Thyroid gland (tissue), 4 donors: ENCODE results near the gene MXI1.

Experiments
- POLR2A ChIP-seq, 2 donors: fragments of 450-650 bp; IDR thresholded peaks; one replicate each; pipeline ENCODE4 v1.6.1; 2017; ENCODE audit warnings: antibody characterized with exemption in 2 of 2, mild to moderate bottlenecking in 2 of 2, moderate library complexity in 1 of 2
- TF ChIP-seq, protein P1 (sequence below), 6 experiments: fragments of 200-600 bp in 3 of 6; fragments of 450-650 bp in 3 of 6; sonication (generic) in 3 of 6; IDR thresholded peaks; one replicate each; pipeline ENCODE4 v1.5.1; 2016 to 2019; ENCODE audit warnings: antibody characterized with exemption in 6 of 6, mild to moderate bottlenecking in 2 of 6, inconsistent platforms in 1 of 6, moderate library complexity in 1 of 6

DNA sequence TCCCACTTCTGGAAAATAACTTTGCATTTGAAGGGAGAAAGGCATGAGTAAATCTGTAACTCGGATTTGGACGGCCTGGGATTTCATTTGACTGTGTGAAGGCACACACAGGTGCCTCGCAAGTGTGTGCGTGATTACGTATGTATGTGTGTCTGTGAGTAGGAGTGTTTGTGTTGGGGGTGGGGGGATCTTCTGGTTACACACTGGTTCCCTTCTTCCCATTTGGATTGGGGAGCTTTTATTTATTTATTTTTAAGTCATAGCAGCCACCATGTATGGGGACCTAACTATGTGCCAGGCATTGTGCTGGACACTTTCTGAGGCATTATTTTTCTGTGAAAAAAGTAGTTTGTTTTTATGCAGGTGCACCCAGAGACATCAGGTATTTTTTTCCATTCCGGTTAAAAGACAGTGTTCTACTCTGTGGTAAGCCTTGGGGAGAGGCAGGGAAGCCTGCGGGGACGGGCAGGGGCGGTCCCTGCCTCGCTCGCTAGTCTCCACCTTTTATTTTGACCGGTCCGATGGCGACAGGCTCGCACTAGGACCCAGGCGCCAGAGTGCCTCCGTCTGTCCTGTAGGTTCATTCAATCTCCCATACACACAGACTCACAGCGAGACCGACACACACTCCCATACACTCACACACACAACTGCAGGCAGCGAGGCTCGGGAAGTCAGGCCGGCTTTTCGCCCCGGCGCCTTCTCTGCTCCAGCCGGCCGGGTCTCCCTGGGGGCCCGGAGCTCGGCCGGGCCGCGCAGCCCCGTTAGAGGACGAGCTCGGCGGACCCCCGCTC lies at the start of gene MXI1:
- TF ChIP-seq, protein P1, sequence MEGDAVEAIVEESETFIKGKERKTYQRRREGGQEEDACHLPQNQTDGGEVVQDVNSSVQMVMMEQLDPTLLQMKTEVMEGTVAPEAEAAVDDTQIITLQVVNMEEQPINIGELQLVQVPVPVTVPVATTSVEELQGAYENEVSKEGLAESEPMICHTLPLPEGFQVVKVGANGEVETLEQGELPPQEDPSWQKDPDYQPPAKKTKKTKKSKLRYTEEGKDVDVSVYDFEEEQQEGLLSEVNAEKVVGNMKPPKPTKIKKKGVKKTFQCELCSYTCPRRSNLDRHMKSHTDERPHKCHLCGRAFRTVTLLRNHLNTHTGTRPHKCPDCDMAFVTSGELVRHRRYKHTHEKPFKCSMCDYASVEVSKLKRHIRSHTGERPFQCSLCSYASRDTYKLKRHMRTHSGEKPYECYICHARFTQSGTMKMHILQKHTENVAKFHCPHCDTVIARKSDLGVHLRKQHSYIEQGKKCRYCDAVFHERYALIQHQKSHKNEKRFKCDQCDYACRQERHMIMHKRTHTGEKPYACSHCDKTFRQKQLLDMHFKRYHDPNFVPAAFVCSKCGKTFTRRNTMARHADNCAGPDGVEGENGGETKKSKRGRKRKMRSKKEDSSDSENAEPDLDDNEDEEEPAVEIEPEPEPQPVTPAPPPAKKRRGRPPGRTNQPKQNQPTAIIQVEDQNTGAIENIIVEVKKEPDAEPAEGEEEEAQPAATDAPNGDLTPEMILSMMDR (IDR thresholded peaks at IDR 0.05), result no peak
- TF ChIP-seq POLR2A (IDR thresholded peaks at IDR 0.05), result peak in 1 of 2 donors; percentile 56
